HepG2 (cell line): Measurements from ENCODE around the gene ING2. TPM values are rescaled to one million over a fixed set of nuclear protein-coding genes. Genes with fewer than 3 reads are reported as not detected.

Source experiments
- HIVEP1 ChIP-seq: sonication (generic); formaldehyde crosslinking; IDR thresholded peaks from 2 replicates; pipeline ENCODE4 v1.4.0; 2020; ENCODE audit warnings: mild to moderate bottlenecking, missing genetic modification reagents
- HNF1B ChIP-seq: sonication (generic); formaldehyde crosslinking; IDR thresholded peaks from 2 replicates; pipeline ENCODE4 v1.5.1; 2020; ENCODE audit warnings: mild to moderate bottlenecking, moderate library complexity, missing genetic modification reagents
- KAT8 ChIP-seq: IDR thresholded peaks from 2 replicates; pipeline ENCODE4 v1.6.1; 2016; ENCODE audit warnings: missing genetic modification reagents, missing compliant biosample characterization
- LCORL ChIP-seq, 2 experiments: fragments of 450-650 bp in 1 of 2; sonication (generic) in 1 of 2; formaldehyde crosslinking in 1 of 2; IDR thresholded peaks; 2 replicates each; pipeline versions ENCODE4 v1.5.0 to v1.6.1; 2017 to 2020; ENCODE audit warnings: antibody characterized with exemption in 1 of 2, missing genetic modification reagents in 1 of 2
- NCOA5 ChIP-seq: sonication (generic); formaldehyde crosslinking; IDR thresholded peaks from 2 replicates; pipeline ENCODE4 v1.4.0; 2020; ENCODE audit warnings: missing genetic modification reagents
- NFYC ChIP-seq: IDR thresholded peaks from 2 replicates; pipeline ENCODE4 v1.6.1; 2016; ENCODE audit warnings: missing genetic modification reagents, missing compliant biosample characterization
- NR2C2 ChIP-seq: sonication (generic); formaldehyde crosslinking; IDR thresholded peaks from 2 replicates; pipeline ENCODE4 v1.4.0; 2020; ENCODE audit warnings: missing genetic modification reagents, mild to moderate bottlenecking, moderate library complexity, borderline replicate concordance
- PATZ1 ChIP-seq: sonication (generic); formaldehyde crosslinking; IDR thresholded peaks from 2 replicates; pipeline ENCODE4 v1.4.0; 2020; ENCODE audit warnings: missing genetic modification reagents
- SKI ChIP-seq: fragments of 450-650 bp; IDR thresholded peaks from one replicate; pipeline ENCODE4 v1.6.1; 2018; ENCODE audit warnings: mild to moderate bottlenecking; ENCODE audit not compliant: partially characterized antibody
- TFAP4 ChIP-seq: sonication (generic); IDR thresholded peaks from 2 replicates; pipeline ENCODE4 v1.6.1; 2016; ENCODE audit warnings: low read depth, borderline replicate concordance
- ZNF281 ChIP-seq: sonication (generic); formaldehyde crosslinking; IDR thresholded peaks from 2 replicates; pipeline ENCODE4 v1.4.0; 2020; ENCODE audit warnings: missing genetic modification reagents, borderline replicate concordance
- ZNF501 ChIP-seq: sonication (generic); formaldehyde crosslinking; IDR thresholded peaks from 2 replicates; pipeline ENCODE4 v1.5.1; 2020; ENCODE audit warnings: mild to moderate bottlenecking, moderate library complexity, missing genetic modification reagents
- ZNF552 ChIP-seq: sonication (generic); formaldehyde crosslinking; IDR thresholded peaks from 2 replicates; pipeline ENCODE4 v1.9.0; 2022; ENCODE audit warnings: missing genetic modification reagents, mild to moderate bottlenecking, borderline replicate concordance
- ZNF616 ChIP-seq: sonication (generic); formaldehyde crosslinking; IDR thresholded peaks from 2 replicates; pipeline ENCODE4 v1.5.0; 2020; ENCODE audit warnings: low read depth, mild to moderate bottlenecking, missing genetic modification reagents
- ZSCAN31 ChIP-seq: sonication (generic); formaldehyde crosslinking; IDR thresholded peaks from 2 replicates; pipeline ENCODE4 v1.5.0; 2020; ENCODE audit warnings: low read depth, mild to moderate bottlenecking, missing genetic modification reagents
- polyA plus RNA-seq, 8 experiments: library from polyadenylated mRNA; depleted of rRNA in 3 of 8; stranded (reverse) in 7 of 8; unstranded in 1 of 8; fragments of >200 nt; fragmentation: Illumina TruSeq in 4 of 8; extraction: Trizol in 4 of 8; gene quantifications; 2 replicates each; pipeline versions ENCODE4 v1.2.1 to v1.2.3, GENCODE V29; 2011 to 2016; ENCODE audit warnings: low read depth in 4 of 8, missing spikeins in 1 of 8, mixed read lengths in 1 of 8; ENCODE audit not compliant: insufficient read depth in 1 of 8
- total RNA-seq, 5 experiments: library from RNA; depleted of rRNA; stranded (reverse); fragments of >200 nt; fragmentation: Illumina TruSeq; extraction: Trizol; gene quantifications; 2 replicates each; pipeline ENCODE4 v1.2.3, GENCODE V29; 2016; ENCODE audit warnings: low read depth in 1 of 5

ING2 gene
- total and polyA plus RNA-seq, 2 of the 13 experiments (the other 11 are each of a cell fraction or from before 2014, with no cell fraction given): 6.6 to 12.4 TPM

- no peak for TF ChIP-seq LCORL (IDR thresholded peaks at IDR 0.05)
- peak; percentile 88; the same call in 1 of the 2 replicates for TF ChIP-seq LCORL (CRISPR knock-in tag; IDR thresholded peaks at IDR 0.05)
- TF ChIP-seq NCOA5: no peak
- TF ChIP-seq NFYC: peak; percentile 83
- TF ChIP-seq TFAP4: peak; percentile 41; the same call in 1 of the 2 replicates
- TF ChIP-seq ZNF616 (CRISPR knock-in tag): peak; percentile 65; the same call in 1 of the 2 replicates
- TF ChIP-seq ZSCAN31 (CRISPR knock-in tag): peak; percentile 44
- peak; percentile 95 for TF ChIP-seq ZNF501
- TF ChIP-seq HIVEP1: peak; percentile 85; the same call in 1 of the 2 replicates
- TF ChIP-seq SKI: peak; percentile 82
- TF ChIP-seq KAT8 (CRISPR knock-in tag): peak; percentile 56; the same call in 1 of the 2 replicates
- TF ChIP-seq PATZ1: peak; percentile 90
- TF ChIP-seq HNF1B (CRISPR knock-in tag): peak; percentile 94
- TF ChIP-seq ZNF281 (CRISPR knock-in tag): peak; percentile 77
- TF ChIP-seq ZNF552 (CRISPR knock-in tag): no peak
- TF ChIP-seq NR2C2 (CRISPR knock-in tag): no peak; the same call in 1 of the 2 replicates
Measured at GRCh38 chr4:183504064-183504929, 561 bp upstream of the ING2 start (continued).
